GM18873 (cell line): ENCODE results near the gene LRRC4C.
"Not testable (repeated sequence)": the region's sequence is repeated elsewhere in the genome, so short reads cannot be mapped to it uniquely, and the experiment has no call there.

ENCODE experiments used
- ATAC-seq: cut with Tn5 transposase; IDR thresholded peaks from one replicate; pipeline ENCODE4 v1.9.1; 2021; ENCODE audit warnings: mild to moderate bottlenecking, moderate library complexity, moderate number of reproducible peaks; ENCODE audit not compliant: unreplicated experiment, low FRiP score

Gene LRRC4C

GRCh38 chr11:40215556-40215955, 1243.9 kb downstream of the LRRC4C start:
- ATAC-seq = no peak

- no peak for ATAC-seq
Observed at GRCh38 chr11:40207416-40207815, 1252.0 kb downstream of the LRRC4C start.

- no peak for ATAC-seq
Observed at GRCh38 chr11:40204228-40204627, 1255.2 kb downstream of the LRRC4C start.

- ATAC-seq = no peak
Observed at GRCh38 chr11:40203606-40204005, 1255.8 kb downstream of the LRRC4C start.

GRCh38 chr11:40202589-40203270, 1256.7 kb downstream of the LRRC4C start:
- no peak for ATAC-seq

- not testable (repeated sequence) for ATAC-seq
Observed at GRCh38 chr11:40192590-40192989, 1266.9 kb downstream of the LRRC4C start.

GRCh38 chr11:40190294-40190693, 1269.2 kb downstream of the LRRC4C start:
- no peak for ATAC-seq

GRCh38 chr11:40188848-40189247, 1270.6 kb downstream of the LRRC4C start:
- ATAC-seq = no peak

- no peak for ATAC-seq
Observed at GRCh38 chr11:40187295-40187694, 1272.2 kb downstream of the LRRC4C start.

GRCh38 chr11:40186437-40187263, 1272.8 kb downstream of the LRRC4C start:
- no peak for ATAC-seq

- ATAC-seq = no peak
Observed at GRCh38 chr11:40185793-40186192, 1273.7 kb downstream of the LRRC4C start.

- peak; percentile 70 for ATAC-seq
Observed at GRCh38 chr11:40183073-40184064, 1276.1 kb downstream of the LRRC4C start.

- ATAC-seq = no peak
Observed at GRCh38 chr11:40179541-40179940, 1279.9 kb downstream of the LRRC4C start.

GRCh38 chr11:40178470-40178869, 1281.0 kb downstream of the LRRC4C start:
- no peak for ATAC-seq

- ATAC-seq = no peak
Observed at GRCh38 chr11:40175980-40176379, 1283.5 kb downstream of the LRRC4C start.

- no peak for ATAC-seq
Observed at GRCh38 chr11:40170078-40170477, 1289.4 kb downstream of the LRRC4C start.

GRCh38 chr11:40168414-40168813, 1291.0 kb downstream of the LRRC4C start:
- peak; percentile 90 for ATAC-seq

- not testable (repeated sequence) for ATAC-seq
Observed at GRCh38 chr11:40167805-40168204, 1291.6 kb downstream of the LRRC4C start.

- ATAC-seq = no peak
Observed at GRCh38 chr11:40166892-40167291, 1292.6 kb downstream of the LRRC4C start.
